HG03159 (cell line): ENCODE measurements around the gene CYBRD1.

Experiments used
- ATAC-seq: cut with Tn5 transposase; IDR thresholded peaks from one replicate; pipeline ENCODE4 v1.9.1; 2021; ENCODE audit warnings: mild to moderate bottlenecking, moderate library complexity; ENCODE audit not compliant: unreplicated experiment

Gene CYBRD1

DNA sequence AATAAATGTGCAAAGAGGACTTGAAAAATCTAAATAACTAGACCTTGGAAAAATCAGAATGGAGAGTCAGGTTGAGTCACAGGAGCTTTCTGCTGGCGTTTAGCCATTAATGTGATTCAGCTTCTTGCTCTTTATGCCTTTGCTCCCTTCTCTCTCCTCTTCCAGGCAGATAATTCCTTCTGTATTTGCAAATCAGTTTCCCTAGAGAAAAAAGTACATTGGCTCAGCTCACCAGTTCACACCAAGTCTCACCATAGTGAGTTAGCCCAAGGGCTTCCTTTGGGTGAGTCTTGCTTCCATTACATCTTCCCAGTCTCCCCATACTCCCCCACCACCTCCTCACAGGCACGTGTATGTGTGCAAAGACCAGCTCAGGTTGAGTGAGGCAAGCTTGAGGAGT lies 73.6 kb downstream of the CYBRD1 start:
- no peak for ATAC-seq

DNA sequence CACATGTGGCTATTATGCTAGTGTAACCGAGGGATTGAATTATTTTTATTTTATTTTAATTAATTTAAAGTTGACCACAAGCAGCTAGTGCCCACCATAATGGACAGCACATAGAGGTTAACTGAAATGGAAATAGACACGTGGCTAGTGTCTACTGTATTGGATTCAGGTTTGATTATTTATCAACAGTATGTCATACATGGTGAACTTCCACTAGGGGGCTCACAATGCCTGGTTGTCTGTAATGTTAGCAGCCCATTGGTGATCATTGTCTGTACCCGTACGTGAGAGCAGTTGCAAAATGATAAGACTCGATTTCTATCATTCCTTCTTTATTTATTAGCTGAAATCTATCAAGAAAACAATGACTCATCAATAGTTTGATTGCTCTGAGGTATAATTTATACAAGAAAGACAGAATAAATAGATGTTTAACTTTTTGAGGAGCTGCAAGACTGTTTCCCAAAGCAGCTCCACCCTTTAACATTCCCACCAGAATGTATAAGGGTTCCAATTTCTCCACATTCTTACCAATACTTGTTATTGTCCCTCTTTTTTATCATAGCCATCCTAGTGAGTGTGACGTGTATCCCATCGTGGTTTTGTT lies 76.5 kb downstream of the CYBRD1 start:
- ATAC-seq = peak; percentile 98

DNA sequence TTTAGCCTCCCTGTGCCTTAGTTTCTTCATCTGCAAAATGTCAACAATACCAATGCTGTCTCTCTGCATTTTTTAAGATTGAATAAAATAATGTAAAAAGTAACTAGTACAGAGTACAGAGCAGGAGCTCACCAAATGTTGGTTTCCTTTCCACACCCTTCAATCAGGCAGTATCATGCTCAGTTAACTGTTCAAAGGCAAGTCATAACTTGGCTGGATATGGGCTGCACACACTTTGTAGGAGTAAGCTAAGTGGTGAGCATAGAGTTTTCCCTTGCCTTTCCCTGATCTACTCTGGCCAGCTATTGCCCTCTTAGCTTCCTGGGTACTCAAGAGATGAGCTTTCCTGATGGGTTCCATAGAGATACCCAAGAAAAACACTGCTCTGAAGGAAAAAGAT lies 77.9 kb downstream of the CYBRD1 start:
- no peak for ATAC-seq

DNA sequence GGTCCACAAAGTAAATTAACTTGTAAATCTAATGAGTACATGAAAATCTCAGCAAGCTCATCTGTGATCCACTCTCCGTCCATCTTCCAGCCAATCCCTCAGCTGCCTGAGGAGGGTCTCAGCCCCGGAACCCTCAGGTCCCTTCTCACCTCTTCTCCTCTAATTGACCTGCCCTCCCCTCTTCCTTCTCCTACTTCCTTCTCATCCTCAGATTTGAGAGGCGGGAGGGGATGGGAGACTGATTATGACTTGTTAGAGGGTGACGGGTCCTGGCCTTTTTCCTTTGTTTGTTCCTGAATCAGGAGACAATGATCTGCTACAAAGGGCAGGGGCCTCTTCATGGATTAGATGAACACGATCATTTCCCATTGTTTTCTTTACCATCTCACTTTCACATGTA lies 80.1 kb downstream of the CYBRD1 start:
- ATAC-seq = no peak
